H1 (cell line): Measurements from ENCODE around the gene TFAP2D. TPM values are rescaled to one million over a fixed set of nuclear protein-coding genes. Genes with fewer than 3 reads are reported as not detected.

Source experiments
- CTCF ChIA-PET: fragments of 300-600 bp; sonication (Branson Sonifier 250); formaldehyde crosslinking; loops from one replicate; lab custom pipeline; 2021; ENCODE audit not compliant: partially characterized antibody; lab: Charles Lee
- POLR2A ChIA-PET: fragments of 300-600 bp; sonication (Branson Sonifier 250); formaldehyde crosslinking; loops from one replicate; lab custom pipeline; 2021; ENCODE audit warnings: inconsistent platforms; ENCODE audit not compliant: partially characterized antibody; lab: Charles Lee
- DNase-seq, 2 experiments: peaks; one replicate each; pipeline versions ENCODE4 v3.0.0 to v3.0.0-alpha.2; 2010 to 2022; ENCODE audit warnings: low spot score in 2 of 2, low read depth in 1 of 2, mixed read lengths in 1 of 2
- FAIRE-seq: peaks from 2 replicates; lab custom pipeline; 2011; peaks lifted over from hg19 to GRCh38; lab: Jason Lieb, UNC
- H2AFZ ChIP-seq: 2 replicates; pipeline ENCODE4 v1.8.1; 2012; ENCODE audit warnings: low read length, inconsistent platforms
- H2AK5ac ChIP-seq: 2 replicates; pipeline ENCODE4 v1.6.1; 2013; ENCODE audit warnings: low read depth, low read length
- H2BK120ac ChIP-seq: replicated peaks from 2 replicates; pipeline ENCODE3; 2013; ENCODE audit warnings: low read depth, low read length, inconsistent platforms
- H2BK12ac ChIP-seq: 2 replicates; pipeline ENCODE4 v1.6.1; 2013; ENCODE audit warnings: low read depth, low read length
- H2BK15ac ChIP-seq: 2 replicates; pipeline ENCODE4 v1.6.1; 2013; ENCODE audit warnings: low read length
- H2BK20ac ChIP-seq: 2 replicates; pipeline ENCODE4 v1.6.1; 2013; ENCODE audit warnings: low read length
- H2BK5ac ChIP-seq: 2 replicates; pipeline ENCODE4 v1.6.1; 2013; ENCODE audit warnings: low read depth, low read length
- H3K14ac ChIP-seq: 2 replicates; pipeline ENCODE4 v1.6.1; 2013; ENCODE audit warnings: inconsistent platforms; ENCODE audit not compliant: insufficient read length
- H3K18ac ChIP-seq: 2 replicates; pipeline ENCODE4 v1.6.1; 2013; ENCODE audit warnings: low read length; ENCODE audit errors: extremely low read depth
- H3K23ac ChIP-seq: 2 replicates; pipeline ENCODE4 v1.6.1; 2013; ENCODE audit warnings: inconsistent platforms; ENCODE audit not compliant: insufficient read length
- H3K23me2 ChIP-seq: 2 replicates; pipeline ENCODE4 v1.6.1; 2013; ENCODE audit warnings: low read depth, low read length
- H3K27ac ChIP-seq: 2 replicates; pipeline ENCODE4 v1.6.1; 2011; ENCODE audit warnings: low read depth, low read length, inconsistent platforms
- H3K27me3 ChIP-seq, 4 experiments: replicated peaks in 1 of 4; 1 replicate in 1 of 4; 2 replicates in 3 of 4; pipeline versions ENCODE4 v1.6.1 to v1.8.1; 2011 to 2013; ENCODE audit warnings: low read length in 3 of 4, mild to moderate bottlenecking in 3 of 4, inconsistent platforms in 2 of 4, mixed read lengths in 2 of 4, moderate library complexity in 1 of 4; ENCODE audit not compliant: control insufficient read depth in 3 of 4, insufficient read depth in 3 of 4; ENCODE audit errors: extremely low read depth in 1 of 4
- H3K36me3 ChIP-seq, 4 experiments: 2 replicates each; pipeline versions ENCODE4 v1.6.1 to v1.8.1; 2011 to 2013; ENCODE audit warnings: mild to moderate bottlenecking in 4 of 4, low read length in 3 of 4, moderate library complexity in 2 of 4, control low read depth in 1 of 4, inconsistent platforms in 1 of 4; ENCODE audit not compliant: insufficient read depth in 4 of 4, control insufficient read depth in 2 of 4
- H3K4ac ChIP-seq: replicated peaks from 2 replicates; pipeline ENCODE3; 2013; ENCODE audit warnings: low read length, low read depth, mixed read lengths, inconsistent platforms; ENCODE audit not compliant: insufficient read length
- H3K4me1 ChIP-seq, 4 experiments: replicated peaks in 1 of 4; 1 replicate in 1 of 4; 2 replicates in 3 of 4; pipeline versions ENCODE4 v1.6.1 to v1.8.1; 2011 to 2013; ENCODE audit warnings: low read length in 3 of 4, inconsistent platforms in 2 of 4, mixed read lengths in 1 of 4; ENCODE audit not compliant: insufficient read depth in 4 of 4, control insufficient read depth in 3 of 4
- H3K4me2 ChIP-seq, 2 experiments: 2 replicates each; pipeline versions ENCODE4 v1.6.1 to v1.8.1; 2011 to 2013; ENCODE audit warnings: low read depth in 2 of 2, low read length in 2 of 2, control low read depth in 1 of 2, inconsistent platforms in 1 of 2, mild to moderate bottlenecking in 1 of 2; ENCODE audit not compliant: insufficient read depth in 1 of 2
- H3K4me3 ChIP-seq, 4 experiments: fragments of 200-600, 300-600 bp in 1 of 4; sonication (generic), shearing (Covaris generic), sonication (Bioruptor Twin) in 1 of 4; 2 replicates each; pipeline versions ENCODE4 v1.5.1 to v1.8.1; 2011 to 2016; ENCODE audit warnings: low read length in 4 of 4, low read depth in 3 of 4, control low read depth in 2 of 4, inconsistent platforms in 2 of 4, mild to moderate bottlenecking in 2 of 4, mixed read lengths in 1 of 4, moderate library complexity in 1 of 4; ENCODE audit not compliant: insufficient read depth in 2 of 4; ENCODE audit errors: extremely low read depth in 1 of 4
- H3K56ac ChIP-seq: replicated peaks from 2 replicates; pipeline ENCODE3; 2013; ENCODE audit warnings: low read depth, mild to moderate bottlenecking, mixed read lengths, low read length, inconsistent platforms; ENCODE audit not compliant: insufficient read length
- H3K79me1 ChIP-seq: 2 replicates; pipeline ENCODE4 v1.6.1; 2013; ENCODE audit warnings: low read depth, low read length, control low read depth
- H3K79me2 ChIP-seq, 2 experiments: 2 replicates each; pipeline versions ENCODE4 v1.6.1 to v1.8.1; 2012 to 2013; ENCODE audit warnings: low read length in 2 of 2, mild to moderate bottlenecking in 2 of 2, inconsistent platforms in 1 of 2; ENCODE audit not compliant: insufficient read depth in 2 of 2, control insufficient read depth in 1 of 2
- H3K9ac ChIP-seq, 4 experiments: replicated peaks in 1 of 4; 1 replicate in 1 of 4; 2 replicates in 3 of 4; pipeline versions ENCODE4 v1.6.1 to v1.8.1; 2011 to 2013; ENCODE audit warnings: low read depth in 3 of 4, low read length in 3 of 4, control low read depth in 2 of 4, mild to moderate bottlenecking in 2 of 4, moderate library complexity in 2 of 4, inconsistent platforms in 1 of 4; ENCODE audit errors: extremely low read depth in 1 of 4
- H3K9me3 ChIP-seq, 2 experiments: 2 replicates each; pipeline versions ENCODE4 v1.6.1 to v1.8.1; 2012 to 2013; ENCODE audit warnings: mild to moderate bottlenecking in 2 of 2, moderate library complexity in 2 of 2, control low read depth in 1 of 2, inconsistent platforms in 1 of 2, low read depth in 1 of 2, low read length in 1 of 2, mixed read lengths in 1 of 2; ENCODE audit not compliant: insufficient read depth in 2 of 2
- H4K20me1 ChIP-seq, 2 experiments: replicated peaks in 1 of 2; 2 replicates each; pipeline versions ENCODE3 to v1.8.1; 2011 to 2013; ENCODE audit warnings: inconsistent platforms in 2 of 2, low read length in 2 of 2, mild to moderate bottlenecking in 1 of 2; ENCODE audit not compliant: insufficient read depth in 2 of 2, control insufficient read depth in 1 of 2
- H4K5ac ChIP-seq: 2 replicates; pipeline ENCODE4 v1.6.1; 2013; ENCODE audit warnings: low read length, low read depth, mixed read lengths, inconsistent platforms; ENCODE audit not compliant: insufficient read length
- H4K8ac ChIP-seq: 2 replicates; pipeline ENCODE4 v1.8.0; 2013; ENCODE audit warnings: mild to moderate bottlenecking, moderate library complexity, low read length, inconsistent platforms; ENCODE audit not compliant: insufficient read depth; ENCODE audit errors: extremely low read depth
- H4K91ac ChIP-seq: replicated peaks from 2 replicates; pipeline ENCODE3; 2013; ENCODE audit warnings: low read length, mixed read lengths, inconsistent platforms; ENCODE audit not compliant: insufficient read length
- BCL11A ChIP-seq, 2 experiments: IDR thresholded peaks; one replicate each; pipeline ENCODE4 v1.6.1; 2011; ENCODE audit warnings: low read depth in 2 of 2, low read length in 2 of 2, mild to moderate bottlenecking in 2 of 2
- CBX8 ChIP-seq: fragments of 300-800, 300-1000 bp; sonication (generic); IDR thresholded peaks from 2 replicates; pipeline ENCODE4 v1.7.1; 2016; ENCODE audit warnings: low read depth, low read length, borderline replicate concordance
- CEBPB ChIP-seq: IDR thresholded peaks from 2 replicates; pipeline ENCODE4 v1.6.1; 2012; ENCODE audit warnings: low read depth, low read length
- KDM4A ChIP-seq: IDR thresholded peaks from one replicate; pipeline ENCODE4 v1.7.1; 2012; ENCODE audit warnings: low read depth, mild to moderate bottlenecking, moderate library complexity, low read length, inconsistent platforms; ENCODE audit not compliant: severe bottlenecking
- NRF1 ChIP-seq: IDR thresholded peaks from 2 replicates; pipeline ENCODE4 v1.6.1; 2011; ENCODE audit warnings: mild to moderate bottlenecking, low read depth, low read length, improper control_type of control experiment
- RBBP5 ChIP-seq: IDR thresholded peaks from 2 replicates; pipeline ENCODE4 v1.7.1; 2012; ENCODE audit warnings: low read depth, mild to moderate bottlenecking, inconsistent platforms, low read length, moderate library complexity, borderline replicate concordance
- RNF2 ChIP-seq: fragments of 200-900, 300-1000 bp; sonication (generic); IDR thresholded peaks from 2 replicates; pipeline ENCODE4 v1.7.1; 2016; ENCODE audit warnings: borderline replicate concordance, low read depth, mild to moderate bottlenecking, antibody characterized with exemption, low read length; ENCODE audit not compliant: poor library complexity, severe bottlenecking; ENCODE audit errors: missing control alignments
- SUZ12 ChIP-seq: fragments of 200-600 bp; sonication (generic); IDR thresholded peaks from 2 replicates; pipeline ENCODE4 v1.6.1; 2012; ENCODE audit warnings: mild to moderate bottlenecking, inconsistent platforms, low read length, moderate library complexity, mixed read lengths
- TAF1 ChIP-seq: IDR thresholded peaks from 2 replicates; pipeline ENCODE4 v1.6.1; 2011; ENCODE audit warnings: mild to moderate bottlenecking, low read depth, low read length
- TBP ChIP-seq: IDR thresholded peaks from 2 replicates; pipeline ENCODE4 v1.6.1; 2011; ENCODE audit warnings: low read depth, low read length, improper control_type of control experiment
- WGBS, 2 experiments: shearing (Covaris generic) in 1 of 2; methylation state at CpG; one replicate each; pipeline versions ENCODE4 v1.1.6 to v1.1.7; 2013 to 2015; ENCODE audit warnings: low lambda C conversion rate in 2 of 2, mixed read lengths in 2 of 2, inconsistent platforms in 1 of 2, low coverage in 1 of 2, missing lambda C conversion rate in 1 of 2; ENCODE audit not compliant: insufficient replicate concordance in 2 of 2, insufficient coverage in 1 of 2, insufficient read length in 1 of 2; ENCODE audit errors: extremely low coverage in 1 of 2, missing lambda C conversion rate in 1 of 2; 5-methylcytosine and 5-hydroxymethylcytosine counted together
- polyA plus RNA-seq, 7 experiments: library from polyadenylated mRNA; depleted of rRNA in 3 of 7; stranded (reverse) in 5 of 7; unstranded in 2 of 7; fragments of >200 nt in 5 of 7; fragments of 200-250 nt in 2 of 7; gene quantifications; 1 replicate in 5 of 7; 2 replicates in 1 of 7; 4 replicates in 1 of 7; pipeline versions ENCODE4 v1.2.1 to v1.2.3, GENCODE V29; 2011 to 2013; ENCODE audit warnings: missing spikeins in 2 of 7, mixed read lengths in 2 of 7
- total RNA-seq: library from RNA; stranded (reverse); fragmentation: NEBNext Ultra II Directional; extraction: Animal tissue kit (Norgen Biotek cat#: 25700); gene quantifications from 2 replicates; pipeline ENCODE4 v1.2.1, GENCODE V29; 2021

Gene TFAP2D
- total and polyA plus RNA-seq, 2 of the 8 experiments (the other 6 are each of a cell fraction or from before 2014, with no cell fraction given), result not detected

DNA sequence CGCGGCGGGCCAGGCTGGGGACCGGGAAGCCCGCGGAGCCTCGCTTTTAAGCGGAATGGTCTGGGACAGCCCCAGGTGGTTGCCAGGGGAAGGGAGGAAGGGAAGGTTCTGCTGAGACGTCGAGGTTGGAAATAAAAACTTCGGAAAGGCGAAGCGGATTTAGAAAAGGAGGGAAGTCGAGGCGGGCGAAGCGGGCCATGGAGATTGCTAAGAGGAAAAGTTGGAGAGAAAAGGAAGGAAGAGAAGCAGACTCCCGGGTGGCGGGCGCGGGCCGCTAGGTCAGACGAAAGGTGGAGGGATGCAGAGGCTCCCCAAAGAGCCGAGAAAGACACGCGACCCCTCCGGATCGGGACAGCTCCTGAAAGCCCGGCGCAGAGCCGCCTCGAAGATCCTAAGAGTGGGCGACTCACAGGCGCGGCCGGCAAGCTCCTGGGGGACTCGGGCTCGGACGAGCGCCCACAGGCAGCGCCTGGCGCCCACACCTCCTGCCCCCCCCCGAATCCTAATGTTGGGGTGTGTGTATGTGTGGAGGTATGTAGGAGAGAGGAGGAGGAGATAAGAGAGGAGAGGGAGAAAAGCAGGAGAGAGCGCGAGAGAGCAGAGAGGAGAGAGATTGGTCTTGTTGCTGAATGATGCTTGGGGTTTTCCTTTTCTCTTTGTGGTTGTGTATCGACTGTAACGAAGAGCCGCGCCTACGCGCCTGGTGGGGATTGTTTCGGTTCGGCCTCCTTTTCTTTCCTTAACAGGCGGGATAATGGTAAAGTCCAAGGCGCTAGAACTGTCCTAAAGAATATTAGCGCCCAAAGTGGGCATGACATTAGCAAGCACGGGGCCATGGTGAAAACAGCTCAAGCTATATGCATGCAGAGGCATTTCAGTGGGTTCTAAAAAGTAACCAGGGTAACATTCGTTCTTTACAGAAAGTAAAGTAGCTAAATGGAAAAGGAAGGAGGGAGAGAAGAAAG lies 106.9 kb downstream of the TFAP2D start:
- Histone ChIP-seq H2BK12ac (peak overlapping the region; percentile 63; the same call in 1 of the 2 replicates), H3K23ac (no peak overlapping the region), H2AFZ (0 out of 2 replicates have a peak overlapping the region, but pooled peaks have one; percentile 18), H3K79me2 (no peaks in the 10 kb centered on the region), H4K20me1 (peaks cover 2 to 5% of the 10 kb centered on the region in 2 experiments), H3K56ac (no peak overlapping the region), H4K91ac (no peak overlapping the region), H2BK5ac (no peak overlapping the region), H3K27ac (no peak overlapping the region), H4K8ac (0 out of 2 replicates have a peak overlapping the region, but pooled peaks have one; percentile 17), H2AK5ac (no peak overlapping the region), H3K9ac (no peak overlapping the region), H3K4me1 (peaks cover 7 to 26% (median 14%) of the 10 kb centered on the region in 4 experiments), H3K27me3 (peaks cover 61 to 95% (median 79%) of the 10 kb centered on the region in 4 experiments), H3K36me3 (peaks cover 0 to 3% (median 0%) of the 10 kb centered on the region in 4 experiments; a peak in 1 of 8 replicates), H3K14ac (no peak overlapping the region), H3K9me3 (no peaks in the 10 kb centered on the region), H4K5ac (no peak overlapping the region), H3K4me2 (peak overlapping the region; percentile 68 to 72), H3K79me1 (no peaks in the 10 kb centered on the region), H2BK15ac (no peak overlapping the region), H2BK120ac (no peak overlapping the region), H2BK20ac (0 out of 2 replicates have a peak overlapping the region, but pooled peaks have one; percentile 21), H3K4me3 (peak overlapping the region; percentile 9 to 56 (median 38); a peak in 6 of 8 replicates), H3K4ac (no peak overlapping the region), H3K23me2 (peaks cover 5% of the 10 kb centered on the region; the same call in 1 of the 2 replicates), H3K18ac (no peak overlapping the region)
- DNase-seq, result no peak
- 2% methylated on average over 41 of the region's 58 CpGs; no CpG with 5 or more reads in 1 of the 2 experiments for WGBS, 2 experiments
- POLR2A ChIA-PET, result interaction anchor here (1.0 to 1.5 kb wide), 4 partner anchors 10 to 105 kb away, joined by 3 to 4 read pairs (median 3); no protein-coding TSS in a partner anchor
- FAIRE-seq, result peak; percentile 13
- CTCF ChIA-PET, result interaction anchor here (1.1 to 2.8 kb wide), 4 partner anchors 22 to 999 kb away, joined by 3 to 8 read pairs (median 4); no protein-coding TSS in a partner anchor
- TF ChIP-seq TBP (no peak), KDM4A (peak; percentile 36), NRF1 (no peak), SUZ12 (peak; percentile 99), BCL11A (IDR thresholded peaks at IDR 0.05; ENCODE audit: low read depth in 2 of 2, low read length in 2 of 2) (no peak), CEBPB (no peak), RNF2 (peak; percentile 84), RBBP5 (no peak), TAF1 (no peak), CBX8 (peak; percentile 49; the same call in 1 of the 2 replicates)
